GM20000 (cell line): Measurements from ENCODE around the gene NOX1.
"Not testable (repeated sequence)": the region's sequence is repeated elsewhere in the genome, so short reads cannot be mapped to it uniquely, and the experiment has no call there.

Source experiments
- DNase-seq: peaks from one replicate; pipeline ENCODE4 v3.0.0; 2012; ENCODE audit warnings: low spot score
- TF ChIP-seq, protein P1 (sequence below): IDR thresholded peaks from 2 replicates; pipeline ENCODE4 v1.5.1; 2012; ENCODE audit warnings: mild to moderate bottlenecking, control low read depth; ENCODE audit errors: extremely low read depth, missing control alignments

The NOX1 gene

DNA sequence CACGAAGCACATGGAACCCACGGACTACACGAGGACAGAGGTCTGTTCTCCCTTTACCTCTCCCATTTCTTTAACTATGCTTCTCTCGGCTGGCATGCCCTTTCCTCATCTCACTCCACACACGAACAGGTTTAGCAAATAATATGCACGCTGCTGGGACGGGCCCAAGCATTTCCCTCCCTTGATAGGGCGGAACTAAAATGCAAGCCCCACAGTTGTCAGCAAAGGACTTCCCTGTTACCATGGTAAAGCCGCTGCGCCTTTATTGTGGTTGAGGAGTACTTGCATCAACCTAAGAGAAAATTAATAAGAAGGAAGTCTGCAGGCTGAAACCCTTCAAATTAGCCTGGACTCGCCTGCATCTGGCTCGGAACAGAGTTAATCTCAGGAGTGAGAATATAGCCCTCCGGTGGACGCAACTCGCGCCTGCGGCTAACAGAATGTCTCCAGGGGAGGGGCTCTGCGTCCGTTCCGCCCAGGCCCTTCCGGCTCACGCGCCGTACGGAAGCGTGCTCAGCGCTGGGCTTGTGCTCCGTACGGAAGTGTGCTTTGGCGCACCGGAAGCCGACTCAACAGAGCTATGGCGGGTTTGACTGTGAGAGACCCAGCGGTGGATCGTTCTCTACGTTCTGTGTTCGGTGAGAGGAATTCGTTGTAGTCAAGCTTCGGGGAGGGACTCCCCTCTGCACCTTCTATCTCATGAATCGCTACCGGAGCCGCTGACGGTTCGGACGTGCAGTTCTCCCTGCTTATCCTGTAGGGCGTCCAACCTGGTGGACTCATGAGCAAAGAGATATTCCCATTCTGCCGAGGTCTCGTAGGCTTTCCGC lies 54.1 kb downstream of the NOX1 start, which contains the start of gene CSTF2:
Gene CSTF2 (plus strand): TSS at position 555 of the 830 bp plus-strand sequence. CDS start 26 bp downstream, at position 581.
- DNase-seq = peak; percentile 74
- TF ChIP-seq, protein P1, sequence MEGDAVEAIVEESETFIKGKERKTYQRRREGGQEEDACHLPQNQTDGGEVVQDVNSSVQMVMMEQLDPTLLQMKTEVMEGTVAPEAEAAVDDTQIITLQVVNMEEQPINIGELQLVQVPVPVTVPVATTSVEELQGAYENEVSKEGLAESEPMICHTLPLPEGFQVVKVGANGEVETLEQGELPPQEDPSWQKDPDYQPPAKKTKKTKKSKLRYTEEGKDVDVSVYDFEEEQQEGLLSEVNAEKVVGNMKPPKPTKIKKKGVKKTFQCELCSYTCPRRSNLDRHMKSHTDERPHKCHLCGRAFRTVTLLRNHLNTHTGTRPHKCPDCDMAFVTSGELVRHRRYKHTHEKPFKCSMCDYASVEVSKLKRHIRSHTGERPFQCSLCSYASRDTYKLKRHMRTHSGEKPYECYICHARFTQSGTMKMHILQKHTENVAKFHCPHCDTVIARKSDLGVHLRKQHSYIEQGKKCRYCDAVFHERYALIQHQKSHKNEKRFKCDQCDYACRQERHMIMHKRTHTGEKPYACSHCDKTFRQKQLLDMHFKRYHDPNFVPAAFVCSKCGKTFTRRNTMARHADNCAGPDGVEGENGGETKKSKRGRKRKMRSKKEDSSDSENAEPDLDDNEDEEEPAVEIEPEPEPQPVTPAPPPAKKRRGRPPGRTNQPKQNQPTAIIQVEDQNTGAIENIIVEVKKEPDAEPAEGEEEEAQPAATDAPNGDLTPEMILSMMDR = no peak

DNA sequence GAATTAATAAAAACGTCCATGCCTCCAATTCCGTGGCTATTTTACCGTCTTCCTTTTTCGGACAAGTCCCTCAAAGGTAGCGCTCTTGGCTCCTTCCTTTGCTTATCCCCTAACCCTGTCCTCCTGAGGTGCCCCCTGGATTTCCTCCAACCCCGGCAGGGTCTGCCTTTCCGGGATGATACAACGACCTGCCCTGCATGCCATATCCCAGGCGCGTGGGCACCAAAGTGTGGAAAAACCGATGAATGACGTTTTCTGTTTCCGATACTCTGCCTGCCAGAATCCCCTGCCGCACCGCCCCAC lies 54.7 kb downstream of the NOX1 start:
- DNase-seq = no peak
- TF ChIP-seq, protein P1 = no peak

DNA sequence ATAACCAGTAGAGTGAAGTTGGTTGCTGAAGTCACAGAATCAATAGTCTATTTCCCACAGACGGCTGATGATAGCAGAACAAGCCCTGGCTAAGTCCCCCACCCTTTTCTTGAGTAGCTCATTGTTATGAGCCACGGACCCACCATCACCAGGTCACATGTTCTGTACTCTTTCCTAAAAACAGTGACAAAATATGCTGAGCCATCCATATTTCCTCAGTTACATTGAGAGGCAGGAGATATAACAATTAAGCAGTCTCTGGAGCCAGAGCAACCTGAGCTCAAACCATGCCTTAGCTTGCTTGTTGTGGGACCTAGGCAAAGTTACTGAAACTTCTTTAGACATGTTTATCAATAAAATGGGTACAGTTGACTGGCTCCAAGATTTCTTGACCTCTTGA lies 56.8 kb downstream of the NOX1 start:
- TF ChIP-seq, protein P1 = no peak
- no peak for DNase-seq

DNA sequence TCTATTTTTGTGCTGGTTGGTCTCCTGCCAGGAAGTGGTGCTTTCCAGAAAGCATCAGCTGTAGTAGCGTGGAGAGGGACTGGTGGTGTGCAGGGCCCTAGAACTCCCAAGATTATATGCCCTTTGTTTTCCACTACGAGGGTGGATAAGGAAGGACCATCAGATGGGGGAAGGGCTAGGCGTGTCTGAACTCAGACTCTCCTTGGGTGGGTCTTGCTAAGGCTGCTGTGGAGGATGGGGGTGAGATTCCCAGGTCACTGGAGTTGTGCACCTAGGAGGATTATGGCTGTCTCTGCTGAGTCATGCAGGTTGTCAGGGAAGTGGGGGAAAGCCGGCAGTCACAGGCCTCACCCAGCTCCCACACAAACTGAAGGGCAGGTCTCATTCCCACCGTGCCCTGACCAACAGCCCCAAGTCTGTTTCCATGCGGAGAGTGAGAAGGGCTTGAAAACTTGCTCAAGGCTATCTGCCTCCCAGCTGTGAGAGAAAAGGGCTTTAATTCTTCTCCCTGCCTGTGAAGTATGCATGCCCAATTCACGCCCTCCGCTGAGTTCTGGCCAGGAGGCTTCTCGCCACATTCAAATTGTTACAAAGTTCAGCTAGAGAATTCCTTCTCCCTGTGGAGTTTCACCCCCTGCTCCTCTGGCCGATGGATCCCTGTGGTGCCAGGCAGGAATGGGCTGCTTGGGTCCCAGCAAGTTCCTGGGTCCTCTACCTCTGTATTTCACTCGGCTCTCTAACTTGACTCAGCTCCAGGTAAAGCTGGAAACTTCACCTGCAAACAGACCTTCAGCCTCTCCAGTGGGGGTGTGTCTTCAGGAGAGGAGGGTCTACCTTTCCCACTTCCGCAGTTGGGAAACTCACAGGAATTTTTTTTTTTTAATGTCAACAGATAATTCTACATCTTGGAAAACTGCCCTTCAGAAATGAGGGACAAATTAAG lies 61.7 kb downstream of the NOX1 start:
- TF ChIP-seq, protein P1 = no peak

DNA sequence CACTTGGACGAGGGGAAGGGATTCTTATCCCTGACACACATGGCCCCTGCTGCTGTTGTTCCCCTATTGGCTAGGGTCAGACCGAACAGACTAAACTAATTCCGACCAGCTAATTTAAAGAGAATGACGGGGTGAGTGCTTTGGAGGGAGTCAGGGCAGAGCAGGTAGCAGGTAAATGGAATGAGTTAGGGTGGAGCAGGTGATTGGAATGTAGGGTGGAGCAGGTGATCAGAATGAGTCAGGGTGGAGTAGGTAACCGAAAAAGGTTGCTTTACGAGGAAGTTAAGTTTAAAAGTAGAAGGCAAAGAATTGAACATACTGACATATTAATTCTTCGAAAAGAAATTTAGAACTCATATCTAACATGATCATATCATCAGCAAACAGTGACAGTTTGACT lies 65.9 kb downstream of the NOX1 start:
- DNase-seq = not testable (repeated sequence)

More for the DNA sequence above, 61.7 kb downstream of the NOX1 start:
- no peak for DNase-seq

DNA sequence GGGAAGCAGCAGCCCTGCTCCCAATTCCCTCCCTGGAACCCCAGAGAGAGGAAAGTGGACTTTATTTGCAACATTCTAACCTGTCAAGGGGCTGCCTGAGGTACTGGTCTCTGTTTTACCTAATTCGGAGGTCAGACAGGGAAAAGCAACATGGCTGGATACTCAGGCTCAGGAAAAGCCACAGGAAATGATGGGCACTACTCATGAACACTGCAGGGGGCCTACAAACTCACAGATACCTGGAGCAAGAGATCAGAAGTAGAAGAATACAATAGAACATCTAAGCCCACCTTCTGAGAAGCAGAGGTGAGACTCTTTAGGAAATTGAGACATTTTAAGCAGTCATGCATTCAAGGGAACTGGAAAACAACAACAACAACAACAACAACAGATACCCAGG lies 69.4 kb downstream of the NOX1 start:
- TF ChIP-seq, protein P1 = no peak
- no peak for DNase-seq

DNA sequence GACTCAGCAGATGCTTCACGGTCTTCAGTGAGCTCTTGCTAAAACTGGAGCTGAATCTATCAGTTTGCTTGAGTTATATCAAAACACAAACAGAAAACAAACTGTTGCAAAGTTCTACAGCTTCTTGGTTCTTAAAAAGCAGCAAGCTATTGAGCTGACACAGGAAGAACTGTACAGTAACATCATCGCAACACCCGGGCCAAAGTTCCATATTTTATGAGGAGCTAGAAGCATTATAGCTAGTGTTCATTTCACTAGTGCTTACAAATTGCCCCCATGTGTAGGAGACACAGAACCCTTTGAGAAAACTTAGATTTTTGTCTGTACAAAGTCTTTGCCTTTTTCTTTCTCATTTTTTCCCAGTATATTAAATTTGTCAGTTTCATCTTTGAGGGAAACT lies 71.3 kb downstream of the NOX1 start:
- TF ChIP-seq, protein P1 = no peak
- no peak for DNase-seq
